Measurements from ENCODE around the gene MYMX. TPM values are rescaled to one million over a fixed set of nuclear protein-coding genes. Genes with fewer than 3 reads are reported as not detected.
"Not testable (repeated sequence)": the region's sequence is repeated elsewhere in the genome, so short reads cannot be mapped to it uniquely, and the experiment has no call there.

MYMX gene
- total and polyA plus RNA-seq, 5 experiments from 2014 or later: not detected

GRCh38 chr6:44190715-44191114 is 26.0 kb upstream of the MYMX start:
- Mint-ChIP-seq H3K4me3 (no peak overlapping the region), H3K4me1 (peaks cover 9 to 14% (median 12%) of the 10 kb centered on the region in 4 donors), H3K27ac (no peak overlapping the region), H3K9me3 (peaks cover 0 to 2% (median 0%) of the 10 kb centered on the region in 9 donors), H3K36me3 (no peaks in the 10 kb centered on the region), H3K27me3 (peaks cover 3 to 11% (median 4%) of the 10 kb centered on the region in 5 donors)
- POLR2A ChIA-PET: no interaction called here
- ATAC-seq (no peak), DNase-seq (no peak)

- Mint-ChIP-seq H3K4me1 (peaks cover 2 to 6% (median 3%) of the 10 kb centered on the region in 4 donors), H3K36me3 (no peaks in the 10 kb centered on the region), H3K4me3 (no peak overlapping the region), H3K27ac (peak overlapping the region in 1 of 10 donors; percentile 24), H3K9me3 (peaks cover 0 to 2% (median 0%) of the 10 kb centered on the region in 9 donors), H3K27me3 (peaks cover 3 to 11% (median 4%) of the 10 kb centered on the region in 5 donors)
- no peak for DNase-seq
- no peak for ATAC-seq
- POLR2A ChIA-PET: no interaction called here
Observed at GRCh38 chr6:44192428-44193041, 24.2 kb upstream of the MYMX start.

- Mint-ChIP-seq H3K9me3 (peaks cover 0 to 2% (median 0%) of the 10 kb centered on the region in 9 donors), H3K36me3 (no peaks in the 10 kb centered on the region), H3K27me3 (peaks cover 3 to 11% (median 4%) of the 10 kb centered on the region in 5 donors), H3K27ac (no peak overlapping the region), H3K4me1 (peaks cover 2 to 6% (median 3%) of the 10 kb centered on the region in 4 donors), H3K4me3 (no peak overlapping the region)
- POLR2A ChIA-PET: no interaction called here
- ATAC-seq (no peak), DNase-seq (no peak)
Observed at GRCh38 chr6:44193307-44193910, 23.3 kb upstream of the MYMX start.

GRCh38 chr6:44194326-44194725 is 22.4 kb upstream of the MYMX start:
- no peaks in the 10 kb centered on the region for H3K36me3 Mint-ChIP-seq
- H3K27me3 Mint-ChIP-seq: peaks cover 3 to 11% (median 4%) of the 10 kb centered on the region in 5 donors
- DNase-seq (no peak), ATAC-seq (no peak)
- peaks cover 0 to 2% (median 0%) of the 10 kb centered on the region in 9 donors for H3K9me3 Mint-ChIP-seq
- POLR2A ChIA-PET: no interaction called here
- no peak overlapping the region for H3K4me3 Mint-ChIP-seq
- peaks cover 2 to 6% (median 3%) of the 10 kb centered on the region in 4 donors for H3K4me1 Mint-ChIP-seq
- no peak overlapping the region for H3K27ac Mint-ChIP-seq

GRCh38 chr6:44196351-44196750 is 20.4 kb upstream of the MYMX start:
- POLR2A ChIA-PET, H3K27ac Mint-ChIP-seq, H3K36me3 Mint-ChIP-seq: not testable (repeated sequence)

GRCh38 chr6:44198684-44199083 is 18.0 kb upstream of the MYMX start:
- POLR2A ChIA-PET: no interaction called here
- H3K27ac Mint-ChIP-seq: no peak overlapping the region

More at GRCh38 chr6:44196351-44196750, 20.4 kb upstream of the MYMX start:
- H3K4me1 Mint-ChIP-seq, ATAC-seq, H3K4me3 Mint-ChIP-seq, DNase-seq, H3K9me3 Mint-ChIP-seq: not testable (repeated sequence)
- H3K27me3 Mint-ChIP-seq: peaks cover 4 to 18% (median 6%) of the 10 kb centered on the region in 5 donors

GRCh38 chr6:44199883-44200282 is 16.8 kb upstream of the MYMX start:
- no peaks in the 10 kb centered on the region for H3K9me3 Mint-ChIP-seq
- ATAC-seq (no peak), DNase-seq (no peak)
- H3K27ac Mint-ChIP-seq: no peak overlapping the region
- POLR2A ChIA-PET: no interaction called here
- H3K4me3 Mint-ChIP-seq: no peak overlapping the region
- peaks cover 2 to 8% (median 3%) of the 10 kb centered on the region in 5 donors for H3K27me3 Mint-ChIP-seq
- H3K4me1 Mint-ChIP-seq: no peaks in the 10 kb centered on the region
- no peaks in the 10 kb centered on the region for H3K36me3 Mint-ChIP-seq

More at GRCh38 chr6:44198684-44199083, 18.0 kb upstream of the MYMX start:
- no peak overlapping the region for H3K4me3 Mint-ChIP-seq
- no peaks in the 10 kb centered on the region for H3K36me3 Mint-ChIP-seq
- no peaks in the 10 kb centered on the region for H3K9me3 Mint-ChIP-seq
- ATAC-seq: no peak
- peaks cover 2 to 8% (median 3%) of the 10 kb centered on the region in 5 donors for H3K27me3 Mint-ChIP-seq
- no peak for DNase-seq
- H3K4me1 Mint-ChIP-seq: no peaks in the 10 kb centered on the region

GRCh38 chr6:44201200-44201599 is 15.5 kb upstream of the MYMX start:
- Mint-ChIP-seq H3K9me3 (no peaks in the 10 kb centered on the region), H3K4me3 (no peak overlapping the region), H3K27ac (no peak overlapping the region), H3K4me1 (no peaks in the 10 kb centered on the region), H3K36me3 (no peaks in the 10 kb centered on the region), H3K27me3 (peaks cover 0 to 8% (median 3%) of the 10 kb centered on the region in 5 donors)
- POLR2A ChIA-PET: no interaction called here
- ATAC-seq (no peak), DNase-seq (no peak)

- H3K27ac Mint-ChIP-seq: peak overlapping the region in 1 of 10 donors; percentile 14
- DNase-seq (no peak), ATAC-seq (no peak)
- no peaks in the 10 kb centered on the region for H3K9me3 Mint-ChIP-seq
- H3K4me3 Mint-ChIP-seq: no peak overlapping the region
- peaks cover 0 to 8% (median 3%) of the 10 kb centered on the region in 5 donors for H3K27me3 Mint-ChIP-seq
- no peaks in the 10 kb centered on the region for H3K36me3 Mint-ChIP-seq
- no peaks in the 10 kb centered on the region for H3K4me1 Mint-ChIP-seq
- POLR2A ChIA-PET: no interaction called here
Observed at GRCh38 chr6:44201638-44202303, 15.0 kb upstream of the MYMX start.

- H3K27ac Mint-ChIP-seq: no peak overlapping the region
- H3K4me1 Mint-ChIP-seq: no peaks in the 10 kb centered on the region
- no peaks in the 10 kb centered on the region for H3K36me3 Mint-ChIP-seq
- POLR2A ChIA-PET: interaction anchor here (1.3 kb wide), 1 partner anchor 11 kb away, joined by 3 read pairs; no protein-coding TSS in a partner anchor
- H3K27me3 Mint-ChIP-seq: peaks cover 0 to 8% (median 3%) of the 10 kb centered on the region in 5 donors
- no peaks in the 10 kb centered on the region for H3K9me3 Mint-ChIP-seq
- H3K4me3 Mint-ChIP-seq: no peak overlapping the region
- no peak for ATAC-seq
- no peak for DNase-seq
Observed at GRCh38 chr6:44202332-44202971, 14.3 kb upstream of the MYMX start.

- H3K27ac Mint-ChIP-seq: peak overlapping the region in 1 of 10 donors; percentile 13
- no peaks in the 10 kb centered on the region for H3K4me1 Mint-ChIP-seq
- ATAC-seq (no peak), DNase-seq (no peak)
- H3K36me3 Mint-ChIP-seq: no peaks in the 10 kb centered on the region
- no peaks in the 10 kb centered on the region for H3K9me3 Mint-ChIP-seq
- peaks cover 0 to 8% (median 3%) of the 10 kb centered on the region in 5 donors for H3K27me3 Mint-ChIP-seq
- POLR2A ChIA-PET: interaction anchor here (1.3 kb wide), 1 partner anchor 11 kb away, joined by 3 read pairs; no protein-coding TSS in a partner anchor
- H3K4me3 Mint-ChIP-seq: no peak overlapping the region
Observed at GRCh38 chr6:44202972-44203750, 13.6 kb upstream of the MYMX start.

- no peaks in the 10 kb centered on the region for H3K9me3 Mint-ChIP-seq
Observed at GRCh38 chr6:44203955-44204354, 12.8 kb upstream of the MYMX start.

More at GRCh38 chr6:44203955-44204354, 12.8 kb upstream of the MYMX start:
- POLR2A ChIA-PET: no interaction called here
- Mint-ChIP-seq H3K27me3 (peaks cover 0 to 8% (median 3%) of the 10 kb centered on the region in 5 donors), H3K4me3 (no peak overlapping the region), H3K36me3 (no peaks in the 10 kb centered on the region), H3K4me1 (no peaks in the 10 kb centered on the region), H3K27ac (no peak overlapping the region)
- ATAC-seq: no peak
- no peak for DNase-seq

Measured in naive thymus-derived CD8-positive, alpha-beta T cell (primary cell).